Chondrocyte (in vitro differentiated cells): ENCODE measurements around the gene FANCE. TPM values are rescaled to one million over a fixed set of nuclear protein-coding genes. Genes with fewer than 3 reads are reported as not detected.
A peak's percentile ranks its signal among the peaks of the same experiment; 100 is the strongest.

Source experiments
- DNase-seq: peaks from one replicate; pipeline ENCODE4 v3.0.0; 2021; ENCODE audit warnings: mixed read lengths, low spot score
- H3K27ac Mint-ChIP-seq: one replicate; pipeline ENCODE4 v1.8.0; 2021; ENCODE audit warnings: mild to moderate bottlenecking, moderate library complexity, mixed read lengths; ENCODE audit not compliant: unreplicated experiment
- H3K27me3 Mint-ChIP-seq: 2 replicates; pipeline ENCODE4 v1.8.0; 2021; ENCODE audit warnings: low read depth, mixed read lengths
- H3K36me3 Mint-ChIP-seq: 2 replicates; pipeline ENCODE4 v1.8.0; 2021; ENCODE audit warnings: low read depth, mixed read lengths
- H3K4me1 Mint-ChIP-seq: 2 replicates; pipeline ENCODE4 v1.8.0; 2021; ENCODE audit warnings: low read depth, mild to moderate bottlenecking, mixed read lengths
- H3K4me3 Mint-ChIP-seq: one replicate; pipeline ENCODE4 v1.8.0; 2021; ENCODE audit warnings: mild to moderate bottlenecking, moderate library complexity, mixed read lengths; ENCODE audit not compliant: unreplicated experiment
- H3K9me3 Mint-ChIP-seq: 2 replicates; pipeline ENCODE4 v1.8.0; 2021; ENCODE audit warnings: low read depth, mixed read lengths
- CTCF ChIP-seq: fragments of 200-600 bp; sonication (generic); IDR thresholded peaks from 2 replicates; pipeline ENCODE4 v1.5.0; 2021; ENCODE audit warnings: antibody characterized with exemption, mild to moderate bottlenecking, moderate library complexity
- total RNA-seq: library from RNA; stranded (reverse); gene quantifications from 3 replicates; pipeline ENCODE4 v1.2.1, GENCODE V29; 2021

The FANCE gene
- total RNA-seq, 1 donor from 2014 or later, result 6.8 TPM

- Mint-ChIP-seq H3K36me3 (no peaks in the 10 kb centered on the region), H3K27me3 (no peaks in the 10 kb centered on the region), H3K4me3 (peak overlapping the region; percentile 85), H3K9me3 (no peaks in the 10 kb centered on the region), H3K4me1 (peaks cover 71% of the 10 kb centered on the region), H3K27ac (peak overlapping the region; percentile 86)
- DNase-seq, result peak; percentile 82
- TF ChIP-seq CTCF, result no peak
Observed at GRCh38 chr6:35493307-35493983, 41.3 kb downstream of the FANCE start.

- Mint-ChIP-seq H3K27me3 (no peaks in the 10 kb centered on the region), H3K36me3 (no peaks in the 10 kb centered on the region), H3K9me3 (no peaks in the 10 kb centered on the region), H3K27ac (peak overlapping the region; percentile 84), H3K4me1 (peaks cover 72% of the 10 kb centered on the region), H3K4me3 (peak overlapping the region; percentile 85)
- DNase-seq, result peak; percentile 74
- no peak for TF ChIP-seq CTCF
Observed at GRCh38 chr6:35494161-35494563, 42.0 kb downstream of the FANCE start.

- TF ChIP-seq CTCF, result no peak
- H3K27ac Mint-ChIP-seq, result peak overlapping the region; percentile 85
- peak overlapping the region; percentile 85 for H3K4me3 Mint-ChIP-seq
Observed at GRCh38 chr6:35495258-35496035, 43.3 kb downstream of the FANCE start.

GRCh38 chr6:35496036-35496840, 44.1 kb downstream of the FANCE start:
- Mint-ChIP-seq H3K4me3 (peak overlapping the region; percentile 85), H3K36me3 (no peaks in the 10 kb centered on the region), H3K27me3 (no peaks in the 10 kb centered on the region), H3K27ac (peak overlapping the region; percentile 85), H3K4me1 (peaks cover 70% of the 10 kb centered on the region), H3K9me3 (no peaks in the 10 kb centered on the region)
- no peak for TF ChIP-seq CTCF
- DNase-seq, result peak; percentile 67

More at GRCh38 chr6:35495258-35496035, 43.3 kb downstream of the FANCE start:
- Mint-ChIP-seq H3K9me3 (no peaks in the 10 kb centered on the region), H3K4me1 (peaks cover 71% of the 10 kb centered on the region), H3K27me3 (no peaks in the 10 kb centered on the region), H3K36me3 (no peaks in the 10 kb centered on the region)
- DNase-seq, result peak; percentile 60
